HG03378 (cell line): Measurements from ENCODE around the gene VMAC.

Experiments
- ATAC-seq: cut with Tn5 transposase; IDR thresholded peaks from one replicate; pipeline ENCODE4 v1.9.1; 2021; ENCODE audit warnings: mild to moderate bottlenecking, moderate library complexity; ENCODE audit not compliant: unreplicated experiment

The VMAC gene

GRCh38 chr19:5951338-5951861 is 46.7 kb downstream of the VMAC start:
- no peak for ATAC-seq

GRCh38 chr19:5952193-5953029 is 47.7 kb downstream of the VMAC start:
- no peak for ATAC-seq

GRCh38 chr19:5953030-5953589 is 48.4 kb downstream of the VMAC start:
- no peak for ATAC-seq

- no peak for ATAC-seq
Measured at GRCh38 chr19:5953680-5954213, 49.1 kb downstream of the VMAC start.

DNA sequence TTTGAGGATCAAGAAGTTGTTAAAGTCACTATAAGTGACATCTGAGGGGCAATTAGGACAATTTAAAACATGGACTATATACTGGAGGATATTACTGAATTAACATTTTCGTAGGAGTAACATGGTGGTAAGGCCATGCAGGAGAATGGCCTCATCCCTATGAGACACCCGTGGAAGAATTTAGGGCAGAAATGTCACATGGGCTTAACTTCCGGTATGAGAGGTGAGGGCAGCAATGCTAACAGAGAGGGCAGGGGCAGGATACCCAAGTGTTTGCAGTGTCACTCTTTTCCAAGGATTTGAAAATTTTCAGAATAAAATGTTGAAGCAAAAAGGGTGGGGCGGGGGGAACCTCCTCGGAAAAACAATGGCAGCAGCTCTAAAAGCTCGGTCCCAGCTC is 49.6 kb downstream of the VMAC start:
- ATAC-seq = no peak

- no peak for ATAC-seq
Measured at GRCh38 chr19:5955636-5955935, 50.9 kb downstream of the VMAC start.

- no peak for ATAC-seq
Measured at GRCh38 chr19:5956323-5956722, 51.7 kb downstream of the VMAC start.

GRCh38 chr19:5956728-5957127 is 52.1 kb downstream of the VMAC start:
- ATAC-seq = no peak

DNA sequence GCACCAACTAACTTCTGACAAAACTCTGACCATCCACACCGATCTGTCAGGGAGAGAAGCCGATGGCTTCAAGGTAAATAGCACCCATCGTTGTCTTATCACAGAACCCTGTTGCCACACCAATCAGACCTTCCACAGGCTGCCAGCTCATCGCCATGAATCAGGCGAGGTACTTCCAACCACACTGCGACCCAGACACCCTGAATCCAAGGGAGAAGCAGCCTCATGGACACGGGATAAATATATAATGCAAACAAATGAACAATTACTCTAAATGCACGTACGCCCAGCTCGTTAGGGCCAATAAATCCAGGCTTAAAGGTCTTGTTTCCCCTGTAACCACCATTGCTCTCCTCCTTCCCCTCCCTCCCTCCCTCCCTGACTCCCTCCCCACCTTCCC is 52.5 kb downstream of the VMAC start:
- no peak for ATAC-seq

- no peak for ATAC-seq
Measured at GRCh38 chr19:5958074-5958850, 53.6 kb downstream of the VMAC start.

GRCh38 chr19:5958851-5959122 is 54.1 kb downstream of the VMAC start:
- no peak for ATAC-seq

DNA sequence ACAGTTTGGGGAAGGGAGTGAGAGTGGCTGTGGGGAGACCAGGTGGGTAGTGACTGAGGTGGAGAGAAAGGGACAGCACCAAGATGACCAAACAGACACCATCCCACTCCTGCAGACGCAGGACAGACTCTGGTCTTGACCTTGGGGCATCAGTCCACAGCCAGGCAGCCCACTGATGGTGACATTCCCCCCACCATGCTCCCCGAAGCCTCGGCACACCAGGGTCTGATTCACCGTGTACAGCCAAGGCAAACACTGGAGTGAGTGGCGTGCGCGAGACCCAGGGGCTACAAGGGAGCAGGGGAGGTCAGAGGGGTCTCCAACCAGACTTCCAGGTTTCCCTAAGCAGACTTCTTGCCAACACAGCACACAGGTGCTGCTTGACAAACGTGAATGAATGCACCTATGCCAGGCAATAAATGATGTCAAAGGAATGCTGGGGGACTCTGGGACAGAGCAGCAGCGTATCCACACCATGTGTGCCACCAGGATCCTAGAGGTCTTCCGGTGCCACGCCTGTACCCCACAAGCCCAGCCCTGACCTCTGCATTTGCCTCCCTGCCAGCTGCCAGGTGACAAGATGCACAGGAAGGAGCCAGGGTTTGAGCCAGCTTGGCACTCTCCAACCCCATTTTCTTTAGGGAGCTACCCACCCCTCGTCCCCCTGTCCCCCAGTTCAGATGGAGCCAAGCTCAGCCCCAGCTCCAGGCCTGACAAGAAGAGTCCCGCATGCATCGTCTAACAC is 54.8 kb downstream of the VMAC start:
- no peak for ATAC-seq
